ENCODE results near the gene TMEM38B. TPM values are rescaled to one million over a fixed set of nuclear protein-coding genes. Genes with fewer than 3 reads are reported as not detected.

TMEM38B gene
- total RNA-seq, 4 donors from 2014 or later = 11.7 to 22.1 (median 18.5) TPM

DNA sequence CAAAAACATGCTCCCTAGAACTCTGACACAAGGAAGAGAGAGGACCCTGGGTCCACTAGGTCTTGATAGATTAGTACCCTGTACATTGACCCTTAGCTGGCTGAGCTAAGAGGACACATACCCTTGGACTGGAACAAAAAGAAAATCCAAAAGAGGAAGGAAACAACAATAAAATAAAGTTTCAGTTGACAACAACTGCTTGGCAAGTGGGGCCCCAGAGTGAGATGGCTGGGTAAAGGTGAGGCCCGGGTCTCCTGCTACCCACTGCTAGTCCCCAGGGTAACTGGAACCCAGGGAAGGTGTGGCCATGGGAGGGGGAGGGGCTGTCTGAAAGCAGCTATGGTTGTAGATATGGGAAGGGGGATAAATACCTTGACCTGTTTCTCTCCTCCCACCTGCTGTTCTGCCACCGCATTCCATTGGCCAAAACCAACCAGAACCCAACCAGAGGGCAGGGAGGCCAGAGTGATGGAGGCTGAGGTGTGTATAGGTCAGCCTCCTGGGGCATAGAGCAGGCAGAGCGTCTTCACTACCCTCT lies 20.4 kb upstream of the TMEM38B start:
- TF ChIP-seq, protein P1, sequence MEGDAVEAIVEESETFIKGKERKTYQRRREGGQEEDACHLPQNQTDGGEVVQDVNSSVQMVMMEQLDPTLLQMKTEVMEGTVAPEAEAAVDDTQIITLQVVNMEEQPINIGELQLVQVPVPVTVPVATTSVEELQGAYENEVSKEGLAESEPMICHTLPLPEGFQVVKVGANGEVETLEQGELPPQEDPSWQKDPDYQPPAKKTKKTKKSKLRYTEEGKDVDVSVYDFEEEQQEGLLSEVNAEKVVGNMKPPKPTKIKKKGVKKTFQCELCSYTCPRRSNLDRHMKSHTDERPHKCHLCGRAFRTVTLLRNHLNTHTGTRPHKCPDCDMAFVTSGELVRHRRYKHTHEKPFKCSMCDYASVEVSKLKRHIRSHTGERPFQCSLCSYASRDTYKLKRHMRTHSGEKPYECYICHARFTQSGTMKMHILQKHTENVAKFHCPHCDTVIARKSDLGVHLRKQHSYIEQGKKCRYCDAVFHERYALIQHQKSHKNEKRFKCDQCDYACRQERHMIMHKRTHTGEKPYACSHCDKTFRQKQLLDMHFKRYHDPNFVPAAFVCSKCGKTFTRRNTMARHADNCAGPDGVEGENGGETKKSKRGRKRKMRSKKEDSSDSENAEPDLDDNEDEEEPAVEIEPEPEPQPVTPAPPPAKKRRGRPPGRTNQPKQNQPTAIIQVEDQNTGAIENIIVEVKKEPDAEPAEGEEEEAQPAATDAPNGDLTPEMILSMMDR (IDR thresholded peaks at IDR 0.05; ENCODE audit: low read depth) = no peak

DNA sequence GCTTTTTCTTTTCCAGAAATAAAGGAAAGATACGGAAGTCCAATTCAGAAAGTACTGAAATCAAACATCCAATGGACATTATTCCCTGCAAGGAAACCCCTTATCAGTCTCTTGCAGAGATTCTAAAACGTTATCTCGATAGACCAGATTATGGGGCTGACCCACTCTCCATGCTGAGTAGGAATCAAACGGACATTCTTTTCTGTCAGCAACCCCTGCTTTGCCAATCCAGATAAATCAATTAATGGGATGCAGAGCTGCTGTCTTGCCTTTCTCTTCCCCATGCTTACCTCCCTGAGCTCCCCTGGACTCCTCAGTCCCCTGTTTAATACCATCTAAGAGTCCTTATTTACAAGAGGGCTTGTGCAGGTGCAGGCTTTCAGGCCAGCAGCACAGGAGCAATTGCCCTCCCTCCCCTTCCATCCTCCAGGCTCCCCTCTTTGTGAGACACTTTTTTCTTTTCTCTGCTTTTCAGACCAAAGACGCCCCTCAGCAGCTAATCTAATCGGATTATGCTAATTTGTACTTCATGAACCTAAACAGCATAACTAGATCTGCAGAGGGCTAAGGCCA lies 17.9 kb upstream of the TMEM38B start:
- TF ChIP-seq, protein P1 (IDR thresholded peaks at IDR 0.05; ENCODE audit: low read depth) = no peak

DNA sequence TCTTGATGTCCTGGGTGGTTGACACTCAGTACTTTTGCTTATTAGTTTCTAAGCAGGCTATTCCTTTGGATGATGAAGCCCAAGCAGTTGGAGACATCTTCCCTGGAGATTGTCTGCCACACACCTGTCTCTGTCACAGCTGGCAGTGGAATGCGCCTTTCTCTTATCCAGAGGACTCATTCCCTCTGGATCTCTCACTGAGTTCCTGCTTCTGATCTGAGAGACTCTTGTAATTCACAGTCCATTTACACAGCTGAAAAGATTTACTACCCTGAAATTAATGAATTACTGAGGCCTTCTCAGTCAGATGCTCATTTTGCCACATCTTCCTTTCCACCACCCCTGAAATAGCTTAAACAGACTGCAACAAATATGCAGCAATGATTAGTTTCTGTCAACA lies 16.2 kb upstream of the TMEM38B start:
- TF ChIP-seq, protein P1 (IDR thresholded peaks at IDR 0.05; ENCODE audit: low read depth) = no peak

DNA sequence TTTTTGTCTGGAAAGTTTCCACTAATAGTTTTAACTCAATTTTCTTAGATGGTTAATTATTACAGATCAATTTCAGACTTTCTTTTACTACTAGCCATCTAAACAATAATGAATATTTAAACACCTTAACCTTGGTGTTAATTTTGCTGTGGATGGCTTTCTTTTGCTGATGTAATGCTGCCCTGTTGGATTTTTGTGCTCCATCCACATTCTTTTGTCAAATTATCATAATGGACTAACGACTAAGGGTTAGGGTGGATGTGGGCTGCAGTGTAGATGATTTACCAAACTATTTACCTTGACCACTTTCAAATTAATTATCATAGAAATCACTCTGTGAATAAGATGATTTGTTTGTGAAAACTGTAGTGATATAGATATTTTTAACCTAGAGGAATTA lies 15.6 kb upstream of the TMEM38B start:
- TF ChIP-seq, protein P1 (IDR thresholded peaks at IDR 0.05; ENCODE audit: low read depth) = no peak

DNA sequence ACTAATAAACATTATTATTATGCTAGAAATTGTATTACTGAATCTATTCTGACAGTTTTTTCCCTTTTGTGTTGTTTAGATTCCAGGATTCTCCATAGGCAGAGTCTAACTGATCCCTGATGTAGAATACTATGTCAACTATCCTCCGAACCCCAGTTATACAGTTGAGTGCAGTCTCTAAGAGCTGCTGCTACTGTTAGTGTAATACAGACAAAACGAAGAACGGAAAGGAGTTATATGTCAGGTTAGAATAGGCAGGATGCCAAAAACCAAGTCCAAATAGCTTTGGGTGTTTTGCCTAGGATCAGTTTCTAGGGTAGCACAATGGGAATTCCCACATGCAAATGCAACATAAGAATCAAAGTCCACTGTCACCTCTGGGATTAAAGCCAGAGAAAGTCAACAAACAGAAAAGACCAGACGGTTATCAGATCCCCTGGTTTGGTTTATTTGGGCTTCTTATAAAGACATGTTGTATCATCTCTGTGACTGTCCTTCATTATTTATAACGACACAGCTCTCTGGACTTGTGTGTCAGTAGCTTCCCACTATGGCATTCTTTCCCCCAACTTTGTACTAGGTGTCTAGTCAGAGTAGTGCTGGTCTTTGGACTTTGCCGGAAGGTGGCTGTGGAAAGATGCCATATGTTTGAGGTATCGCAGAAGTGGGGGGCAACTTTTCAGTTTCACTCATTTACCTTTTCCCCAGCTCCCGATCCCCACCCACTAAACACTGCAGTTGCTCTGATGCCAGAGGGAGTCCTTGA lies 14.9 kb upstream of the TMEM38B start:
- TF ChIP-seq, protein P1 (IDR thresholded peaks at IDR 0.05; ENCODE audit: low read depth) = no peak

DNA sequence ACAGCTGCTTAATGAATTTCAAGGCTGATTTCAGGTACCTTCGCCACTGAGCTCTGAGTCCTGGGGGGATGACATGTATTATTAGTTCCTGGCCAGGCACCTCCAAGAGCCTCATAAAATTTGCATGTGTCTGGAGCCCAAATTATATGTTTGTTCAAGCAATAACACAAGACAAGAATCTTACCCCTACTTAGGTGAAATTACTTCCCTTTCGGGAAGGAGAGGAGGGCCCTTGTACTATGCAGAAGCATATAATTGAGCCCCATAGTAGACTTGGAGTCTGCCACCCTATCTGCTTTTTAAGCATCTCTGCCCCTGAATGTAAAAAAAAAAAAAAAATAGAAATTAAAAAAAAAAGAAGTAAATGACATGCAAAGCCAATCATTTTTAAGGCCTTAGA lies 13.0 kb upstream of the TMEM38B start:
- TF ChIP-seq, protein P1 (IDR thresholded peaks at IDR 0.05; ENCODE audit: low read depth) = no peak

DNA sequence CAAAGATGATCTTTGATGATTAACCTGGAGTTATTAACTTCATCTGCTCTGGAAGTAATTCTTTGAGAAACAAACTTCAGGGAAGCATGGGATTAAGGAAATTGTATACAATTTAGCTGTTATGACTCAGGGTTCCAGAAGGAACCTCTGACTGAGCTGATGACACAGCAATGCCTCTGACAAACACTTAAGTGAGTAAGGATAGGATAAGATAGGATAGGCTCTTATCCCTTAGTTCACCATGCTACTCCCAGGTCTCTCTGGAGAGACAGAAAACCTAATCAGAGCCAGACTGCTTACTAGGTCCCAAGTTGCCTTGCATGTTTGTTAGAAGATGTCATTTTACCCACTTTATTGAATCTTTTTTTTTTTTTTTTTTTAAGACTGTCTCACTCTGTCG lies 12.6 kb upstream of the TMEM38B start:
- TF ChIP-seq, protein P1 (IDR thresholded peaks at IDR 0.05; ENCODE audit: low read depth) = no peak
